DOHH2 (cell line): Measurements from ENCODE around the gene CLIC6.

ENCODE experiments used
- CTCF ChIP-seq: fragments of 200-600 bp; sonication (generic); IDR thresholded peaks from one replicate; pipeline ENCODE4 v1.5.1; 2014; ENCODE audit warnings: antibody characterized with exemption, mild to moderate bottlenecking, low read depth, low read length; ENCODE audit not compliant: poor library complexity, severe bottlenecking
- EZH2phosphoT487 ChIP-seq: fragments of 200-600 bp; sonication (generic); IDR thresholded peaks from 2 replicates; pipeline ENCODE4 v1.6.1; 2017; ENCODE audit warnings: borderline replicate concordance, mild to moderate bottlenecking, antibody characterized with exemption, low read length, moderate library complexity, mixed read lengths

DNA sequence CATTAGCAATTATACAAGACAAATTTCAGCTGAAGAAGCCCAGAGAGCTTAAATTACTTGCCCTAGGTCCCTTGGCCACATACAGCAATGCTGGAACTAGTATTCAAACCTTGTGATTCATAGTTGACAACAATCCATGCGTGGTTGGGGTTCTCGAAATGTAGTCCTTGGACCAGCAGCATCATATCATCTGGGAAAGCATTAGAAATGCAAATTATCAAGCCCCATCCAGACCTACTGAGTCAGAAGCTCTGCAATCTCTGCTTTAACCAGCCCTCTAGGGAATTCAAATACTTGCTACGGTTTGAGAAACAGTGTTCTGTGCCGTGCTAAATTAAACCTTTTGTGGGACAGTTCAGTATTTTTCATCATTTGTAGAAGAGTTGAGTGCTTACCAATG, 65.1 kb downstream of the CLIC6 start:
- TF ChIP-seq CTCF (no peak), EZH2phosphoT487 (no peak)
